Measurements from ENCODE around the gene CCDC167.

The CCDC167 gene

DNA sequence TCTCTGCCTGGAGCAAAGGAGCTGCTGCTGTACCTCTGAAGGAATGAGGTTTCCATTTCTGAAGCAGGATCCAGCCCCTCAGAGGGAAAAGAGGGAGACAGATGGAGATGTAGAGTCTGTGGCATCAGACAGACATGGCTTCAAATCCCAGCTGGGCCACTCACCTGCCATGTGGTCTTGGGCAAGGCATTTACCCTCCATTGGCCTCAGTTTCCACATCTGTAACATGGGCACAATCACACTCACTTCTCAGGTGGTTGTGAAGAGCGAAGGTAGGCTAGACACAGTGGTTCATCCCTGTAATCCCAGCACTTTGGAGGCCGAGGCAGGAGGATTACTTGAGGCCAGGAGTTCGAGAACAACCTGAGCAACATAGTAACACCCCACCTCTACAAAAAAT is 32.4 kb upstream of the CCDC167 start:
- Mint-ChIP-seq H3K4me3 (no peak overlapping the region), H3K27me3 (ENCODE audit: low read depth, poor library complexity) (peaks cover 96% of the 10 kb centered on the region), H3K4me1 (peaks cover 18% of the 10 kb centered on the region), H3K36me3 (ENCODE audit: low read depth) (no peaks in the 10 kb centered on the region), H3K9me3 (no peaks in the 10 kb centered on the region), H3K27ac (no peak overlapping the region)
- TF ChIP-seq, protein P1, sequence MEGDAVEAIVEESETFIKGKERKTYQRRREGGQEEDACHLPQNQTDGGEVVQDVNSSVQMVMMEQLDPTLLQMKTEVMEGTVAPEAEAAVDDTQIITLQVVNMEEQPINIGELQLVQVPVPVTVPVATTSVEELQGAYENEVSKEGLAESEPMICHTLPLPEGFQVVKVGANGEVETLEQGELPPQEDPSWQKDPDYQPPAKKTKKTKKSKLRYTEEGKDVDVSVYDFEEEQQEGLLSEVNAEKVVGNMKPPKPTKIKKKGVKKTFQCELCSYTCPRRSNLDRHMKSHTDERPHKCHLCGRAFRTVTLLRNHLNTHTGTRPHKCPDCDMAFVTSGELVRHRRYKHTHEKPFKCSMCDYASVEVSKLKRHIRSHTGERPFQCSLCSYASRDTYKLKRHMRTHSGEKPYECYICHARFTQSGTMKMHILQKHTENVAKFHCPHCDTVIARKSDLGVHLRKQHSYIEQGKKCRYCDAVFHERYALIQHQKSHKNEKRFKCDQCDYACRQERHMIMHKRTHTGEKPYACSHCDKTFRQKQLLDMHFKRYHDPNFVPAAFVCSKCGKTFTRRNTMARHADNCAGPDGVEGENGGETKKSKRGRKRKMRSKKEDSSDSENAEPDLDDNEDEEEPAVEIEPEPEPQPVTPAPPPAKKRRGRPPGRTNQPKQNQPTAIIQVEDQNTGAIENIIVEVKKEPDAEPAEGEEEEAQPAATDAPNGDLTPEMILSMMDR (IDR thresholded peaks at IDR 0.05) = no peak
- no peak for DNase-seq

DNA sequence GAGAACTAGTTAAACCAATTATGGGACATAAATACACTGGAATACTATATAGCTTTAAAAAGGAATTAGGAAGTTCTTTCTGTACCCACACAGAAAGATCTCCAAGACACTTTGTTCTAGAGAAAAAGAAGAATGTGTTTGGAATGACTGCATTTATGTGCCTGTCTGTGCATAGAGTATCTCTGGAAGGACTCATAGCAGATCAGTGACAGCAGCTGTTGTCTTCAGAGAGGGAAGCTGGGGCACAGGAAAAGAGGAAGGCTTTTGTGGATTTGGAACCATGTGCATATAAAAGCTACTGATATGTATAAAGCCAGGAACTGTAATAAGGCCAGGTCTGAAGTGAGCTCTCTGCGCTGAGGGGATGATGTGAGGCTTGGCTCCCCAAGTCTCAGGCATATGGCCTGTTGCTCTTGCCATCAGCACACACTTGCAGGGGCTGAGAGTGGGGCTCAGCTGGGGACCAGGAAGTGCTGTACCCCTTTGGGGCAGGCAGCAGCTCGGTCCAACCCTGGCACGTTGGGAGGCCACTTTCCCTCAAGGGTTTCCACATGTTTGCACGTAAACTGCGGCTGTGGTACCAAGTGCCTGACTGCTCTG is 31.8 kb upstream of the CCDC167 start:
- Mint-ChIP-seq H3K9me3 (no peaks in the 10 kb centered on the region), H3K27ac (no peak overlapping the region), H3K4me3 (no peak overlapping the region), H3K27me3 (ENCODE audit: low read depth, poor library complexity) (peaks cover 96% of the 10 kb centered on the region), H3K4me1 (peaks cover 13% of the 10 kb centered on the region), H3K36me3 (ENCODE audit: low read depth) (no peaks in the 10 kb centered on the region)
- no peak for DNase-seq
- TF ChIP-seq, protein P1 (IDR thresholded peaks at IDR 0.05) = no peak

DNA sequence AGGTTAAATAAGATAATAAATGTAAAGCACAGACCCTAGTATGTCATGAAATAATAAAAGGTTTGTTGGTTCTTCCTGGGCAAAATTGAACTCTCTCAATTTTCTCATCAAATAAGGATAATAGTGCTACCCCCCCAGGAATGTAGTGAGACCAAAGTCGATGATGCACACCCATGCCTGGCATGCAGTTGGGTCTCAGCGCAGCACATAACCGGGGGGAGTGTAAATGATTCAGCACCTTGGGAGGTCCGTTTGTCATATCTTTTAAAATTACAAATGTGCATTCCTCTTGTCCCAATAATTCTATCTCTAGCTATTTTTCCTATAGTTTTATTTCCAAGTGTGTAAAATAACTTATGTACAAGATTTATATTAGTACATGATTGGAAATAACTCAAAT is 31.3 kb upstream of the CCDC167 start:
- TF ChIP-seq, protein P1 (IDR thresholded peaks at IDR 0.05) = no peak
- H3K4me1 Mint-ChIP-seq = peaks cover 12% of the 10 kb centered on the region
- H3K9me3 Mint-ChIP-seq = no peaks in the 10 kb centered on the region
- DNase-seq = no peak
- no peaks in the 10 kb centered on the region for H3K36me3 Mint-ChIP-seq (ENCODE audit: low read depth)
- peaks cover 96% of the 10 kb centered on the region for H3K27me3 Mint-ChIP-seq (ENCODE audit: low read depth, poor library complexity)
- no peak overlapping the region for H3K4me3 Mint-ChIP-seq
- H3K27ac Mint-ChIP-seq = no peak overlapping the region

DNA sequence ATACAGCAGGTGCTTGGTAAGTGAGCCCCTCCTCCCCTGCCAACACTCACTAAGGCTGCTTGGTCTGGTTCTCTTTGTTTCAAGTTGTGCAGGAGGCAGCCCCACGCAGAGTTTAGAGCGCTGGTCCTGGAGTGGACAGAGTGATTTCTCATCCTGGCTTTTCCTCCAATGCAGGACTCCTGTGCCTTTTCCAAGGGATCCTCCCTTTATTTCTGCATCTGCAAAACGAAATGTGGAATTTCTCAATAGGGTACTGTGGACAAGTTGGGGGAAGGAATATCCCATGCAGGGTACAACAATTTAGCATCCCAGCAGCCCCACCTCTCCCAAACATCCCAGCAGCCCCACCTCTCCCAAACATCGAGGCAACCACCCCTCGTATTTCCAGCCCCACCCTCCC is 30.6 kb upstream of the CCDC167 start:
- TF ChIP-seq, protein P1 (IDR thresholded peaks at IDR 0.05) = no peak
- H3K27me3 Mint-ChIP-seq (ENCODE audit: low read depth, poor library complexity) = peaks cover 96% of the 10 kb centered on the region
- no peak overlapping the region for H3K27ac Mint-ChIP-seq
- no peaks in the 10 kb centered on the region for H3K36me3 Mint-ChIP-seq (ENCODE audit: low read depth)
- H3K9me3 Mint-ChIP-seq = no peaks in the 10 kb centered on the region
- no peak overlapping the region for H3K4me3 Mint-ChIP-seq
- H3K4me1 Mint-ChIP-seq = peaks cover 5% of the 10 kb centered on the region
- no peak for DNase-seq

DNA sequence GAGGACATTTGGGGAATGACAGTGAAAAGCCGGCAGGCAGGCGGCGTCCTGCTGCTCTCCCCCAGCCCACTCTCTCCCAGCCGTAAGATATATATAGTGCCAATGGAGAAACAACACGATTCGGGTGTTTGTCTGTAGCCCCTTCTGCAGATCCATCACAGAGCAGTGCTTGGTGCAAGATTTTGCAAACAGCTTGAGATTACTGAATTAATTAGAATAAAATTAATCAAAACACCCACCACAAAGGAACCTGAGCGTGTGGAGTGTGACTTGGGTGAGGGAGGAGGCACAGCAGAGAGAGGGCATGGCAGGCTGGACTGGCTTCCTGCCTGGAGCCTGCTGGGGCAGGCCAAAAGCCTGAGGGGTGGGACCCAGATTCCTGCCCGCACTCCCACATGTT is 28.8 kb upstream of the CCDC167 start:
- H3K9me3 Mint-ChIP-seq = no peaks in the 10 kb centered on the region
- TF ChIP-seq, protein P1 (IDR thresholded peaks at IDR 0.05) = no peak
- H3K4me3 Mint-ChIP-seq = no peak overlapping the region
- H3K27me3 Mint-ChIP-seq (ENCODE audit: low read depth, poor library complexity) = peaks cover 93% of the 10 kb centered on the region
- DNase-seq = no peak
- H3K4me1 Mint-ChIP-seq = no peaks in the 10 kb centered on the region
- H3K36me3 Mint-ChIP-seq (ENCODE audit: low read depth) = no peaks in the 10 kb centered on the region
- no peak overlapping the region for H3K27ac Mint-ChIP-seq

Data from nephron progenitor cell (in vitro differentiated cells).